T-cell (primary cell): Measurements from ENCODE around the gene ZNF462. TPM values are rescaled to one million over a fixed set of nuclear protein-coding genes. Genes with fewer than 3 reads are reported as not detected.

Experiments
- ATAC-seq, 4 experiments: fragments of 200-7000 bp in 3 of 4; fragments of 150-1000 bp in 1 of 4; cut with Tn5 transposase; replicated peaks in 1 of 4; 1 replicate in 3 of 4; 2 replicates in 1 of 4; pipeline ENCODE4 v1.10.0; 2021; ENCODE audit warnings: moderate library complexity in 3 of 4, mild to moderate bottlenecking in 2 of 4, moderate number of reproducible peaks in 1 of 4
- CTCF ChIA-PET, 2 donors: fragments of 300-600 bp; sonication (Branson Sonifier 250); formaldehyde crosslinking; loops; one replicate each; lab custom pipeline; 2022; ENCODE audit warnings: antibody characterized with exemption in 2 of 2; lab: Charles Lee
- POLR2A ChIA-PET, 2 donors: fragments of 300-600 bp; sonication (Branson Sonifier 250); formaldehyde crosslinking; loops; one replicate each; lab custom pipeline; 2022; ENCODE audit warnings: antibody characterized with exemption in 2 of 2; lab: Charles Lee
- DNase-seq, 35 experiments: peaks; one replicate each; pipeline versions ENCODE4 v3.0.0 to v3.0.0-alpha.2; 2013 to 2023
- H3K27ac ChIP-seq: one replicate; pipeline ENCODE4 v1.5.1; 2013; ENCODE audit warnings: low read length
- H3K27me3 ChIP-seq, 2 experiments: replicated peaks in 1 of 2; 1 replicate in 1 of 2; 2 replicates in 1 of 2; pipeline versions ENCODE4 v1.6.1 to v1.7.0; 2013; ENCODE audit warnings: low read length in 1 of 2, mixed read lengths in 1 of 2; ENCODE audit not compliant: control insufficient read depth in 2 of 2, insufficient read depth in 2 of 2; ENCODE audit errors: extremely low read depth in 1 of 2
- H3K36me3 ChIP-seq, 2 donors: 1 replicate in 1 of 2; 2 replicates in 1 of 2; pipeline versions ENCODE4 v1.6.1 to v1.7.0; 2013; ENCODE audit warnings: low read length in 1 of 2; ENCODE audit not compliant: control insufficient read depth in 2 of 2, insufficient read depth in 1 of 2; ENCODE audit errors: extremely low read depth in 1 of 2
- H3K4me1 ChIP-seq, 2 experiments: 1 replicate in 1 of 2; 2 replicates in 1 of 2; pipeline versions ENCODE4 v1.6.1 to v1.7.0; 2013; ENCODE audit warnings: low read length in 2 of 2, mixed read lengths in 1 of 2; ENCODE audit not compliant: insufficient read depth in 2 of 2, control insufficient read depth in 1 of 2; ENCODE audit errors: extremely low read depth in 1 of 2
- H3K4me3 ChIP-seq, 2 donors: 1 replicate in 1 of 2; 2 replicates in 1 of 2; pipeline versions ENCODE4 v1.5.1 to v1.7.0; 2013; ENCODE audit warnings: mild to moderate bottlenecking in 2 of 2, low read length in 1 of 2, moderate library complexity in 1 of 2; ENCODE audit not compliant: control insufficient read depth in 1 of 2; ENCODE audit errors: extremely low read depth in 1 of 2
- H3K9me3 ChIP-seq: 2 replicates; pipeline ENCODE4 v1.7.0; 2013
- H3K27ac Mint-ChIP-seq, 2 donors: one replicate each; pipeline ENCODE4 v1.8.0; 2020 to 2021; ENCODE audit warnings: mild to moderate bottlenecking in 2 of 2, mixed read lengths in 2 of 2
- H3K27me3 Mint-ChIP-seq, 2 donors: one replicate each; pipeline ENCODE4 v1.8.0; 2021 to 2022; ENCODE audit warnings: mixed read lengths in 2 of 2
- H3K36me3 Mint-ChIP-seq: one replicate; pipeline ENCODE4 v1.8.0; 2021; ENCODE audit warnings: mixed read lengths
- H3K4me1 Mint-ChIP-seq, 3 donors: one replicate each; pipeline ENCODE4 v1.8.0; 2020 to 2022; ENCODE audit warnings: mixed read lengths in 3 of 3, mild to moderate bottlenecking in 1 of 3
- H3K4me3 Mint-ChIP-seq, 3 donors: one replicate each; pipeline ENCODE4 v1.8.0; 2020 to 2022; ENCODE audit warnings: mild to moderate bottlenecking in 3 of 3, mixed read lengths in 3 of 3, moderate library complexity in 3 of 3
- H3K9me3 Mint-ChIP-seq, 3 donors: one replicate each; pipeline ENCODE4 v1.8.0; 2020 to 2022; ENCODE audit warnings: mixed read lengths in 3 of 3
- WGBS: methylation state at CpG from one replicate; pipeline ENCODE4 v1.1.5; 2013; ENCODE audit warnings: missing lambda C conversion rate; ENCODE audit not compliant: insufficient coverage; 5-methylcytosine and 5-hydroxymethylcytosine counted together
- total RNA-seq, 35 experiments: library from RNA in 6 of 35; stranded (reverse) in 6 of 35; fragments of 120-200 nt in 1 of 35; gene quantifications; one replicate each; pipeline versions ENCODE4 v1.2.1 to v1.2.4 and lab custom pipeline; 2013 to 2026

ZNF462 gene
- total RNA-seq, 5 donors from 2014 or later (not counting 1 experiment from before 2014, with no cell fraction given) = 1.1 to 5.3 (median 2.5) TPM

- ATAC-seq (no peak), DNase-seq (no peak)
- Histone ChIP-seq H3K27me3 (no peaks in the 10 kb centered on the region), H3K4me3 (no peak overlapping the region), H3K4me1 (no peaks in the 10 kb centered on the region), H3K36me3 (no peaks in the 10 kb centered on the region), H3K27ac (no peak overlapping the region), H3K9me3 (no peaks in the 10 kb centered on the region)
- Mint-ChIP-seq H3K27ac (no peak overlapping the region), H3K4me3 (no peak overlapping the region), H3K36me3 (no peaks in the 10 kb centered on the region), H3K27me3 (no peaks in the 10 kb centered on the region), H3K9me3 (peaks cover 4 to 18% (median 7%) of the 10 kb centered on the region in 3 donors), H3K4me1 (no peaks in the 10 kb centered on the region)
- WGBS = no CpG with 5 or more reads among the region's 3 CpGs
- ChIA-PET CTCF (no interaction called here), POLR2A (no interaction called here)
These were observed 69.7 kb downstream of the ZNF462 start for GRCh38 chr9:106932675-106933074.

GRCh38 chr9:106933470-106933869, 70.5 kb downstream of the ZNF462 start:
- H3K4me3 Mint-ChIP-seq = no peak overlapping the region
- H3K27me3 Mint-ChIP-seq = no peaks in the 10 kb centered on the region
- no peak overlapping the region for H3K27ac Mint-ChIP-seq
- CTCF ChIA-PET = no interaction called here
- Histone ChIP-seq H3K27ac (no peak overlapping the region), H3K4me1 (no peaks in the 10 kb centered on the region), H3K9me3 (no peaks in the 10 kb centered on the region), H3K4me3 (no peak overlapping the region), H3K36me3 (no peaks in the 10 kb centered on the region), H3K27me3 (no peaks in the 10 kb centered on the region)
- H3K9me3 Mint-ChIP-seq = peaks cover 2 to 18% (median 7%) of the 10 kb centered on the region in 3 donors
- DNase-seq = no peak
- no CpG with 5 or more reads among the region's 2 CpGs for WGBS
- H3K4me1 Mint-ChIP-seq = no peaks in the 10 kb centered on the region
- POLR2A ChIA-PET = no interaction called here
- ATAC-seq = no peak
- no peaks in the 10 kb centered on the region for H3K36me3 Mint-ChIP-seq

- Histone ChIP-seq H3K27ac (no peak overlapping the region), H3K4me3 (no peak overlapping the region), H3K9me3 (no peaks in the 10 kb centered on the region), H3K4me1 (no peaks in the 10 kb centered on the region), H3K27me3 (no peaks in the 10 kb centered on the region), H3K36me3 (no peaks in the 10 kb centered on the region)
- H3K4me3 Mint-ChIP-seq = no peak overlapping the region
- no CpG with 5 or more reads among the region's 5 CpGs for WGBS
- no peaks in the 10 kb centered on the region for H3K4me1 Mint-ChIP-seq
- CTCF ChIA-PET = no interaction called here
- ATAC-seq (no peak), DNase-seq (no peak)
- no peak overlapping the region for H3K27ac Mint-ChIP-seq
- POLR2A ChIA-PET = interaction anchor here in 1 of 2 donors (0.6 kb wide), 1 partner anchor 19 kb away, joined by 3 read pairs; no protein-coding TSS in a partner anchor
- no peaks in the 10 kb centered on the region for H3K36me3 Mint-ChIP-seq
- H3K27me3 Mint-ChIP-seq = peaks cover 0 to 6% of the 10 kb centered on the region in 2 donors
- peaks cover 2 to 18% (median 7%) of the 10 kb centered on the region in 3 donors for H3K9me3 Mint-ChIP-seq
These were observed 71.7 kb downstream of the ZNF462 start for GRCh38 chr9:106934442-106935238.

GRCh38 chr9:106936680-106937079, 73.7 kb downstream of the ZNF462 start:
- Mint-ChIP-seq H3K27ac (no peak overlapping the region), H3K36me3 (no peaks in the 10 kb centered on the region), H3K9me3 (peaks cover 0 to 6% (median 0%) of the 10 kb centered on the region in 3 donors), H3K27me3 (peaks cover 0 to 6% of the 10 kb centered on the region in 2 donors), H3K4me3 (no peak overlapping the region), H3K4me1 (no peaks in the 10 kb centered on the region)
- no peaks in the 10 kb centered on the region for H3K36me3 ChIP-seq
- H3K27me3 ChIP-seq = no peaks in the 10 kb centered on the region
- no peaks in the 10 kb centered on the region for H3K4me1 ChIP-seq
- POLR2A ChIA-PET = no interaction called here
- ATAC-seq (no peak), DNase-seq (no peak)
- 88% methylated on average over 3 of the region's 3 CpGs for WGBS
- CTCF ChIA-PET = interaction anchor here in 1 of 2 donors (0.6 kb wide), 1 partner anchor 1055 kb away, joined by 3 read pairs; no protein-coding TSS in a partner anchor
- no peak overlapping the region for H3K4me3 ChIP-seq
- H3K27ac ChIP-seq = no peak overlapping the region
- H3K9me3 ChIP-seq = no peaks in the 10 kb centered on the region

- no peak overlapping the region for H3K27ac Mint-ChIP-seq
- Histone ChIP-seq H3K9me3 (no peaks in the 10 kb centered on the region), H3K4me3 (no peak overlapping the region), H3K36me3 (no peaks in the 10 kb centered on the region), H3K4me1 (no peaks in the 10 kb centered on the region), H3K27me3 (no peaks in the 10 kb centered on the region), H3K27ac (no peak overlapping the region)
- no peaks in the 10 kb centered on the region for H3K36me3 Mint-ChIP-seq
- peaks cover 0 to 6% of the 10 kb centered on the region in 2 donors for H3K27me3 Mint-ChIP-seq
- ATAC-seq (no peak), DNase-seq (no peak)
- CTCF ChIA-PET = no interaction called here
- no peaks in the 10 kb centered on the region for H3K4me1 Mint-ChIP-seq
- POLR2A ChIA-PET = no interaction called here
- 50% methylated on average over 1 of the region's 2 CpGs for WGBS
- no peak overlapping the region for H3K4me3 Mint-ChIP-seq
- no peaks in the 10 kb centered on the region for H3K9me3 Mint-ChIP-seq
These were observed 79.0 kb downstream of the ZNF462 start for GRCh38 chr9:106941916-106942315.

- no peaks in the 10 kb centered on the region for H3K27me3 ChIP-seq
- ChIA-PET CTCF (no interaction called here), POLR2A (no interaction called here)
- Mint-ChIP-seq H3K4me1 (no peaks in the 10 kb centered on the region), H3K9me3 (peaks cover 0 to 9% (median 0%) of the 10 kb centered on the region in 3 donors), H3K27me3 (no peaks in the 10 kb centered on the region), H3K4me3 (no peak overlapping the region), H3K27ac (no peak overlapping the region), H3K36me3 (no peaks in the 10 kb centered on the region)
- DNase-seq (no peak), ATAC-seq (no peak)
- no peak overlapping the region for H3K4me3 ChIP-seq
- no peaks in the 10 kb centered on the region for H3K36me3 ChIP-seq
- no peaks in the 10 kb centered on the region for H3K4me1 ChIP-seq
- no peak overlapping the region for H3K27ac ChIP-seq
- H3K9me3 ChIP-seq = no peaks in the 10 kb centered on the region
- no CpG with 5 or more reads among the region's 5 CpGs for WGBS
These were observed 83.0 kb downstream of the ZNF462 start for GRCh38 chr9:106945727-106946660.
